Stomach (tissue), 4 donors: ENCODE measurements around the gene RPL35A.

Source experiments
- CTCF ChIP-seq, 7 experiments: fragments of 450-650 bp in 4 of 7; fragments of 200-600 bp in 3 of 7; sonication (generic) in 3 of 7; IDR thresholded peaks; one replicate each; pipeline ENCODE4 v1.5.1; 2016 to 2019; ENCODE audit warnings: antibody characterized with exemption in 7 of 7, control low read depth in 2 of 7, mild to moderate bottlenecking in 1 of 7
- POLR2AphosphoS5 ChIP-seq, 3 donors: sonication (generic); formaldehyde crosslinking; IDR thresholded peaks; one replicate each; pipeline ENCODE4 v1.6.1; 2016; ENCODE audit warnings: antibody characterized with exemption in 3 of 3

- TF ChIP-seq CTCF (IDR thresholded peaks at IDR 0.05) (no peak), POLR2AphosphoS5 (IDR thresholded peaks at IDR 0.05) (no peak)
Measured at GRCh38 chr3:197958346-197958745, 8.4 kb downstream of the RPL35A start.
